ENCODE results near the gene EBNA1BP2.

DNA sequence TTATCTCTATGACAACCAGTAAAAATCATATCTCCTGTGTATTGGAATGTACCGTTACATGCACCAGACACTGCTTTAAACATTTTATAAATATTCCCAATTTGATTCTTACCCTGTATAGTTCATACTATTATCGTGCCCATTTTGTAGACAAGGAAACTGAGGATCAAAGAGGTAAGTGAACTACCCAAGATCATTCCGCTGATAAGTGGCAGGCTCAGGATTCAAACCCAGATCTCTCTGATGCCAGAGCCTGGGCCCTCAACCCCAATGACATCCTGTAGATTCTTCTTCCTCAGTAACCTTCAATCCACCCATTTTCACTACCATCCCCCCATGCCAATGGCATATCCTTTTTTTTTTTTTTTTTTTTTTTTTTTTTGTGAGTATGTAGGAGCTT is 12.3 kb upstream of the EBNA1BP2 start:
- TF ChIP-seq, protein P1, sequence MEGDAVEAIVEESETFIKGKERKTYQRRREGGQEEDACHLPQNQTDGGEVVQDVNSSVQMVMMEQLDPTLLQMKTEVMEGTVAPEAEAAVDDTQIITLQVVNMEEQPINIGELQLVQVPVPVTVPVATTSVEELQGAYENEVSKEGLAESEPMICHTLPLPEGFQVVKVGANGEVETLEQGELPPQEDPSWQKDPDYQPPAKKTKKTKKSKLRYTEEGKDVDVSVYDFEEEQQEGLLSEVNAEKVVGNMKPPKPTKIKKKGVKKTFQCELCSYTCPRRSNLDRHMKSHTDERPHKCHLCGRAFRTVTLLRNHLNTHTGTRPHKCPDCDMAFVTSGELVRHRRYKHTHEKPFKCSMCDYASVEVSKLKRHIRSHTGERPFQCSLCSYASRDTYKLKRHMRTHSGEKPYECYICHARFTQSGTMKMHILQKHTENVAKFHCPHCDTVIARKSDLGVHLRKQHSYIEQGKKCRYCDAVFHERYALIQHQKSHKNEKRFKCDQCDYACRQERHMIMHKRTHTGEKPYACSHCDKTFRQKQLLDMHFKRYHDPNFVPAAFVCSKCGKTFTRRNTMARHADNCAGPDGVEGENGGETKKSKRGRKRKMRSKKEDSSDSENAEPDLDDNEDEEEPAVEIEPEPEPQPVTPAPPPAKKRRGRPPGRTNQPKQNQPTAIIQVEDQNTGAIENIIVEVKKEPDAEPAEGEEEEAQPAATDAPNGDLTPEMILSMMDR (IDR thresholded peaks at IDR 0.05; ENCODE audit: insufficient read depth, low read length, poor library complexity, severe bottlenecking), result no peak
- no peak for TF ChIP-seq EZH2phosphoT487 (conservative IDR thresholded peaks at IDR 0.05; ENCODE audit: low read length)
